ENCODE data around the gene PTTG2. TPM values are rescaled to one million over a fixed set of nuclear protein-coding genes. Genes with fewer than 3 reads are reported as not detected.

PTTG2 gene
- total RNA-seq = 1 to 10 TPM in 2 of 3 donors, under 1 TPM in 1; 0.82 to 1.5 (median 1.2) TPM
- 7.9 TPM for total RNA-seq (2013)

GRCh38 chr4:37960098-37960497 lies at the start of gene PTTG2:
Gene PTTG2 (plus strand): TSS chr4:37960398. CDS start chr4:37960435, 37 bp downstream.
- no peak for DNase-seq
- H3K4me3 ChIP-seq (ENCODE audit: low read length) = no peak within 1 kb of the TSS
- intact Hi-C loops (cut with micrococcal nuclease) = no loop called here
- H3K27ac ChIP-seq (ENCODE audit: low read length) = no peak within 1 kb of the TSS
- no peak for TF ChIP-seq CTCF (IDR thresholded peaks at IDR 0.05)
- H3K36me3 ChIP-seq (ENCODE audit: control insufficient read depth, insufficient read depth, low read length) = no peaks in the 10 kb centered on the region
- 95% methylated on average over 5 of the region's 5 CpGs for WGBS (ENCODE audit: insufficient coverage)
- H3K9me3 ChIP-seq (ENCODE audit: control insufficient read depth, insufficient read depth, low read length) = no peaks in the 10 kb centered on the region
- no peak within 1 kb of the TSS for H3K4me3 Mint-ChIP-seq
- H3K27me3 ChIP-seq (ENCODE audit: control insufficient read depth, insufficient read depth, low read length) = no peaks in the 10 kb centered on the region
- H3K4me1 ChIP-seq (ENCODE audit: control insufficient read depth, insufficient read depth, low read length) = peaks cover 9% of the 10 kb centered on the region
- no peak for ATAC-seq
- no peaks in the 10 kb centered on the region for H3K36me3 Mint-ChIP-seq
- no peaks in the 10 kb centered on the region for H3K27me3 Mint-ChIP-seq (ENCODE audit: low read depth in 2 of 2)
- peaks cover 10 to 12% of the 10 kb centered on the region in 2 donors for H3K4me1 Mint-ChIP-seq
- no peak within 1 kb of the TSS for H3K27ac Mint-ChIP-seq
- H3K9me3 Mint-ChIP-seq = no peaks in the 10 kb centered on the region

GRCh38 chr4:37914539-37914938 lies 45.7 kb upstream of the PTTG2 start:
- Mint-ChIP-seq H3K27me3 (ENCODE audit: low read depth in 2 of 2) (no peaks in the 10 kb centered on the region), H3K36me3 (no peaks in the 10 kb centered on the region), H3K27ac (no peak overlapping the region), H3K4me1 (peaks cover 17 to 25% of the 10 kb centered on the region in 2 donors), H3K9me3 (no peaks in the 10 kb centered on the region), H3K4me3 (no peak overlapping the region)
- Histone ChIP-seq H3K4me3 (ENCODE audit: low read length) (no peak overlapping the region), H3K27ac (ENCODE audit: low read length) (no peak overlapping the region), H3K36me3 (ENCODE audit: control insufficient read depth, insufficient read depth, low read length) (peaks cover 3% of the 10 kb centered on the region), H3K27me3 (ENCODE audit: control insufficient read depth, insufficient read depth, low read length) (no peaks in the 10 kb centered on the region), H3K9me3 (ENCODE audit: control insufficient read depth, insufficient read depth, low read length) (no peaks in the 10 kb centered on the region), H3K4me1 (ENCODE audit: control insufficient read depth, insufficient read depth, low read length) (no peaks in the 10 kb centered on the region)
- 98% methylated on average over 3 of the region's 3 CpGs for WGBS (ENCODE audit: insufficient coverage)
- ATAC-seq (no peak), DNase-seq (no peak)
- intact Hi-C loops (cut with micrococcal nuclease) = no loop called here
- no peak for TF ChIP-seq CTCF (IDR thresholded peaks at IDR 0.05)

- Histone ChIP-seq H3K9me3 (ENCODE audit: control insufficient read depth, insufficient read depth, low read length) (no peaks in the 10 kb centered on the region), H3K27me3 (ENCODE audit: control insufficient read depth, insufficient read depth, low read length) (no peaks in the 10 kb centered on the region), H3K4me3 (ENCODE audit: low read length) (no peak overlapping the region), H3K27ac (ENCODE audit: low read length) (no peak overlapping the region), H3K4me1 (ENCODE audit: control insufficient read depth, insufficient read depth, low read length) (peaks cover 7% of the 10 kb centered on the region), H3K36me3 (ENCODE audit: control insufficient read depth, insufficient read depth, low read length) (peaks cover 3% of the 10 kb centered on the region)
- DNase-seq (no peak), ATAC-seq (no peak)
- H3K4me1 Mint-ChIP-seq = peaks cover 24 to 26% of the 10 kb centered on the region in 2 donors
- WGBS (ENCODE audit: insufficient coverage) = 97% methylated on average over 4 of the region's 7 CpGs
- TF ChIP-seq CTCF (IDR thresholded peaks at IDR 0.05) = no peak
- no peak overlapping the region for H3K27ac Mint-ChIP-seq
- intact Hi-C loops (cut with micrococcal nuclease) = no loop called here
- H3K4me3 Mint-ChIP-seq = no peak overlapping the region
- H3K27me3 Mint-ChIP-seq (ENCODE audit: low read depth in 2 of 2) = no peaks in the 10 kb centered on the region
- H3K36me3 Mint-ChIP-seq = no peaks in the 10 kb centered on the region
- no peaks in the 10 kb centered on the region for H3K9me3 Mint-ChIP-seq
Measured at GRCh38 chr4:37917388-37917787, 42.8 kb upstream of the PTTG2 start.

- Histone ChIP-seq H3K4me1 (ENCODE audit: control insufficient read depth, insufficient read depth, low read length) (peaks cover 8% of the 10 kb centered on the region), H3K4me3 (ENCODE audit: low read length) (no peak overlapping the region), H3K27me3 (ENCODE audit: control insufficient read depth, insufficient read depth, low read length) (no peaks in the 10 kb centered on the region), H3K9me3 (ENCODE audit: control insufficient read depth, insufficient read depth, low read length) (no peaks in the 10 kb centered on the region), H3K27ac (ENCODE audit: low read length) (no peak overlapping the region), H3K36me3 (ENCODE audit: control insufficient read depth, insufficient read depth, low read length) (peaks cover 3% of the 10 kb centered on the region)
- H3K27me3 Mint-ChIP-seq (ENCODE audit: low read depth in 2 of 2) = no peaks in the 10 kb centered on the region
- H3K36me3 Mint-ChIP-seq = no peaks in the 10 kb centered on the region
- H3K27ac Mint-ChIP-seq = no peak overlapping the region
- ATAC-seq = no peak
- peaks cover 24 to 26% of the 10 kb centered on the region in 2 donors for H3K4me1 Mint-ChIP-seq
- WGBS (ENCODE audit: insufficient coverage) = 93% methylated on average over 2 of the region's 3 CpGs
- DNase-seq = no peak
- no peak overlapping the region for H3K4me3 Mint-ChIP-seq
- TF ChIP-seq CTCF (IDR thresholded peaks at IDR 0.05) = no peak
- intact Hi-C loops (cut with micrococcal nuclease) = no loop called here
- H3K9me3 Mint-ChIP-seq = no peaks in the 10 kb centered on the region
Measured at GRCh38 chr4:37918653-37919052, 41.5 kb upstream of the PTTG2 start.
